Measurements from ENCODE around the gene GLI1.

- TF ChIP-seq EP300 (conservative IDR thresholded peaks at IDR 0.05; ENCODE audit: poor library complexity, severe bottlenecking) (no peak), CTCF (IDR thresholded peaks at IDR 0.05; ENCODE audit: poor library complexity, severe bottlenecking) (no peak), TAF1 (IDR thresholded peaks at IDR 0.05; ENCODE audit: low read depth) (no peak), REST (IDR thresholded peaks at IDR 0.05; ENCODE audit: borderline replicate concordance) (no peak), POLR2AphosphoS5 (IDR thresholded peaks at IDR 0.05) (no peak), RAD21 (conservative IDR thresholded peaks at IDR 0.05) (no peak), MXI1 (conservative IDR thresholded peaks at IDR 0.05; ENCODE audit: poor library complexity, severe bottlenecking) (no peak), SMC3 (conservative IDR thresholded peaks at IDR 0.05; ENCODE audit: poor library complexity) (no peak)
Observed at GRCh38 chr12:57449375-57449774, 10.2 kb upstream of the GLI1 start.

All from neural cell (in vitro differentiated cells).